ENCODE results near the gene PSMD12.
"Not testable (repeated sequence)": the region's sequence is repeated elsewhere in the genome, so short reads cannot be mapped to it uniquely, and the experiment has no call there.

The PSMD12 gene

GRCh38 chr17:67353929-67354574, 12.3 kb downstream of the PSMD12 start:
- no peak for DNase-seq (ENCODE audit: low spot score)

- no peak for DNase-seq (ENCODE audit: low spot score)
Observed at GRCh38 chr17:67353161-67353560, 13.2 kb downstream of the PSMD12 start.

- no peak for DNase-seq (ENCODE audit: low spot score)
Observed at GRCh38 chr17:67349420-67349819, 17.0 kb downstream of the PSMD12 start.

- no peak for DNase-seq (ENCODE audit: low spot score)
Observed at GRCh38 chr17:67347826-67348225, 18.6 kb downstream of the PSMD12 start.

GRCh38 chr17:67343237-67343636, 23.1 kb downstream of the PSMD12 start:
- DNase-seq (ENCODE audit: low spot score), result no peak

- DNase-seq (ENCODE audit: low spot score), result not testable (repeated sequence)
Observed at GRCh38 chr17:67338353-67338752, 28.0 kb downstream of the PSMD12 start.

GRCh38 chr17:67336859-67337258, 29.5 kb downstream of the PSMD12 start:
- DNase-seq (ENCODE audit: low spot score), result no peak

- DNase-seq (ENCODE audit: low spot score), result no peak
Observed at GRCh38 chr17:67335245-67335835, 31.0 kb downstream of the PSMD12 start.

GRCh38 chr17:67332162-67332508, 34.2 kb downstream of the PSMD12 start:
- not testable (repeated sequence) for DNase-seq (ENCODE audit: low spot score)

- DNase-seq (ENCODE audit: low spot score), result not testable (repeated sequence)
Observed at GRCh38 chr17:67331381-67332161, 34.8 kb downstream of the PSMD12 start.

GRCh38 chr17:67328026-67328425, 38.4 kb downstream of the PSMD12 start:
- DNase-seq (ENCODE audit: low spot score), result no peak

GRCh38 chr17:67326959-67327745, 39.2 kb downstream of the PSMD12 start:
- not testable (repeated sequence) for DNase-seq (ENCODE audit: low spot score)

GRCh38 chr17:67326440-67326839, 39.9 kb downstream of the PSMD12 start:
- DNase-seq (ENCODE audit: low spot score), result no peak

- no peak for DNase-seq (ENCODE audit: low spot score)
Observed at GRCh38 chr17:67324330-67324729, 42.0 kb downstream of the PSMD12 start.

- no peak for DNase-seq (ENCODE audit: low spot score)
Observed at GRCh38 chr17:67323445-67323844, 42.9 kb downstream of the PSMD12 start.

- no peak for DNase-seq (ENCODE audit: low spot score)
Observed at GRCh38 chr17:67322042-67322787, 44.2 kb downstream of the PSMD12 start.

- not testable (repeated sequence) for DNase-seq (ENCODE audit: low spot score)
Observed at GRCh38 chr17:67321486-67321885, 44.9 kb downstream of the PSMD12 start.

GRCh38 chr17:67316781-67317180, 49.6 kb downstream of the PSMD12 start:
- no peak for DNase-seq (ENCODE audit: low spot score)

GRCh38 chr17:67315865-67316264, 50.5 kb downstream of the PSMD12 start:
- DNase-seq (ENCODE audit: low spot score), result no peak

GRCh38 chr17:67312265-67312664, 54.1 kb downstream of the PSMD12 start:
- DNase-seq (ENCODE audit: low spot score), result no peak

- no peak for DNase-seq (ENCODE audit: low spot score)
Observed at GRCh38 chr17:67311575-67311974, 54.8 kb downstream of the PSMD12 start.

GRCh38 chr17:67310406-67310805, 56.0 kb downstream of the PSMD12 start:
- DNase-seq (ENCODE audit: low spot score), result no peak
